Loucy (cell line): ENCODE measurements around the gene IGFBP5.

ENCODE experiments used
- EZH2phosphoT487 ChIP-seq: fragments of 200-600 bp; IDR thresholded peaks from 2 replicates; pipeline ENCODE4 v1.6.1; 2018; ENCODE audit warnings: antibody characterized with exemption, mild to moderate bottlenecking, moderate library complexity, borderline replicate concordance
- TF ChIP-seq, protein P1 (sequence below): fragments of 200-600 bp; sonication (generic); conservative IDR thresholded peaks from 2 replicates; pipeline ENCODE4 v1.5.1; 2014; ENCODE audit warnings: mild to moderate bottlenecking, antibody characterized with exemption, low read length

DNA sequence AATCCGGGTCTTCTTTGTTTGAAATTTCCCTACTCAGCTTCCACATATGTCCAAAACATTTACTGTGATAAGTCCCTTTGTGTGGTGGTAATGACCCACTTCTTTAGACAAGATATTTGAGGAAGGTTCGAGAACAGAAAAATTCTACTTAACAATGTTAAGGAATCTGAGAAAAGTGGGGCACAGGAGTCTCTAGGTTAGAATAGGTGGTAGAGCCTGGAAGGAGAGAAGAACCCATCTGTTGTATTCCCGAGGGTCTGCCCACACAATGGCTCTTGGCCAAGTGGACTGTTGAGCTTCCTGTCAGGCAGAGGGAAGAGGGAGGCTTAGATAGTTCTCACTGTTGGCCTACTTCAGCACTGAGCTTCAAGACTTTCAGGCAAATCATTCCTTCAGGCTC lies 57.9 kb downstream of the IGFBP5 start:
- TF ChIP-seq, protein P1, sequence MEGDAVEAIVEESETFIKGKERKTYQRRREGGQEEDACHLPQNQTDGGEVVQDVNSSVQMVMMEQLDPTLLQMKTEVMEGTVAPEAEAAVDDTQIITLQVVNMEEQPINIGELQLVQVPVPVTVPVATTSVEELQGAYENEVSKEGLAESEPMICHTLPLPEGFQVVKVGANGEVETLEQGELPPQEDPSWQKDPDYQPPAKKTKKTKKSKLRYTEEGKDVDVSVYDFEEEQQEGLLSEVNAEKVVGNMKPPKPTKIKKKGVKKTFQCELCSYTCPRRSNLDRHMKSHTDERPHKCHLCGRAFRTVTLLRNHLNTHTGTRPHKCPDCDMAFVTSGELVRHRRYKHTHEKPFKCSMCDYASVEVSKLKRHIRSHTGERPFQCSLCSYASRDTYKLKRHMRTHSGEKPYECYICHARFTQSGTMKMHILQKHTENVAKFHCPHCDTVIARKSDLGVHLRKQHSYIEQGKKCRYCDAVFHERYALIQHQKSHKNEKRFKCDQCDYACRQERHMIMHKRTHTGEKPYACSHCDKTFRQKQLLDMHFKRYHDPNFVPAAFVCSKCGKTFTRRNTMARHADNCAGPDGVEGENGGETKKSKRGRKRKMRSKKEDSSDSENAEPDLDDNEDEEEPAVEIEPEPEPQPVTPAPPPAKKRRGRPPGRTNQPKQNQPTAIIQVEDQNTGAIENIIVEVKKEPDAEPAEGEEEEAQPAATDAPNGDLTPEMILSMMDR, result no peak
- no peak for TF ChIP-seq EZH2phosphoT487
